ENCODE measurements around the gene STON1. TPM values are rescaled to one million over a fixed set of nuclear protein-coding genes. Genes with fewer than 3 reads are reported as not detected.

The STON1 gene
- total RNA-seq, 2 experiments from 2014 or later, result 0.74 to 0.95 TPM

GRCh38 chr2:48560546-48561209, 30.7 kb downstream of the STON1 start:
- ChIA-PET CTCF (no interaction called here), POLR2A (no interaction called here)
- Mint-ChIP-seq H3K9me3 (no peaks in the 10 kb centered on the region), H3K4me1 (ENCODE audit: low read depth) (no peaks in the 10 kb centered on the region), H3K27ac (no peak overlapping the region), H3K4me3 (no peak overlapping the region), H3K27me3 (no peaks in the 10 kb centered on the region), H3K36me3 (ENCODE audit: low read depth) (no peaks in the 10 kb centered on the region)
- no peak for TF ChIP-seq CTCF (IDR thresholded peaks at IDR 0.05)
- intact Hi-C loops (cut with micrococcal nuclease), result no loop called here
- DNase-seq (no peak), ATAC-seq (no peak)

DNA sequence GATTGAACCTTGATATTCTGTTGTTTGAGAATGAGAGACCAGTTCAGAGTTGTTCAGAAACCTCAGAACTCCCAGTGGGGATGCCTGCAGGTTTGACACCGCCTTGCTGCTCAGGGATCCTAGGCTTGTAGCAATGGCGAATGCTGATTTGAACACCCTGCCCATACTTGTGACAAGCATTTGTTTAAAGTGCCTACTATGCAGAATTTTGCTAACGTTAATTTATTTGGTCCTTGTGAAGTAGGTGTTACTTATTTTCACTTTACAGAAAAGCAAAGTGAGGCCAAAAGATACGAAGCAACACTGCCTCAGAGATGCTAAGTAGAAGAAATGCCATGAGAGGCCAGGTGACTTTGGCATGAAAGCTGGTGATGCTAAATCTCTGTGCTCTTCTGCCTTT, 32.3 kb downstream of the STON1 start:
- POLR2A ChIA-PET, result no interaction called here
- CTCF ChIA-PET, result no interaction called here
- H3K9me3 Mint-ChIP-seq, result no peaks in the 10 kb centered on the region
- no peak for TF ChIP-seq CTCF (IDR thresholded peaks at IDR 0.05)
- H3K4me1 Mint-ChIP-seq (ENCODE audit: low read depth), result no peaks in the 10 kb centered on the region
- ATAC-seq (no peak), DNase-seq (no peak)
- H3K27me3 Mint-ChIP-seq, result peaks cover 3% of the 10 kb centered on the region
- intact Hi-C loops (cut with micrococcal nuclease), result no loop called here
- no peak overlapping the region for H3K4me3 Mint-ChIP-seq
- H3K27ac Mint-ChIP-seq, result no peak overlapping the region
- H3K36me3 Mint-ChIP-seq (ENCODE audit: low read depth), result no peaks in the 10 kb centered on the region

GRCh38 chr2:48566592-48567310, 36.8 kb downstream of the STON1 start:
- intact Hi-C loops (cut with micrococcal nuclease), result no loop called here

DNA sequence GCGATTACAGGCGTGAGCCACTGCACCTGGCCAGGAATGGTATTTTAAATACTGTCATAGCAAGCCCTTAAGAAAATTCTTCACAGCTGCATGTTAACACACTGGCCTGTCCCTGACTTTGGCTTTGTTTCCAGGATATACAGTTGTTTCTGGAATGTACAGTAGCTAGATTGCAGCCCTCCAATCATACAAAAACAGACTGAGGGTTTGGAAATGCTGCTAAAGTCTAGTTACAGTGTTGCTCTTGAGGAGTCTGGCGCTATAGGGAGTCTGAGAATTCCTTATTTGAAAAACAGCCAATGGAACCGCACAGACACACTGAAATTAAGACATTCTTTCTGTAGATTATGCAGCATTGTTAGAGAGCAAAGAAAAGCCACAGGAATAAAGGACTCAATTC, 37.7 kb downstream of the STON1 start:
- CTCF ChIA-PET, result no interaction called here
- DNase-seq, result no peak
- peaks cover 3% of the 10 kb centered on the region for H3K4me1 Mint-ChIP-seq (ENCODE audit: low read depth)
- H3K4me3 Mint-ChIP-seq, result no peak overlapping the region
- POLR2A ChIA-PET, result no interaction called here
- TF ChIP-seq CTCF (IDR thresholded peaks at IDR 0.05), result no peak
- H3K36me3 Mint-ChIP-seq (ENCODE audit: low read depth), result no peaks in the 10 kb centered on the region
- intact Hi-C loops (cut with micrococcal nuclease), result no loop called here
- H3K27ac Mint-ChIP-seq, result no peak overlapping the region
- H3K27me3 Mint-ChIP-seq, result peaks cover 3% of the 10 kb centered on the region
- no peak for ATAC-seq
- H3K9me3 Mint-ChIP-seq, result no peaks in the 10 kb centered on the region

More at GRCh38 chr2:48566592-48567310, 36.8 kb downstream of the STON1 start:
- ATAC-seq, result no peak
- ChIA-PET CTCF (no interaction called here), POLR2A (no interaction called here)
- no peak for DNase-seq
- H3K27ac Mint-ChIP-seq, result no peak overlapping the region
- no peak overlapping the region for H3K4me3 Mint-ChIP-seq
- H3K4me1 Mint-ChIP-seq (ENCODE audit: low read depth), result peaks cover 3% of the 10 kb centered on the region
- no peaks in the 10 kb centered on the region for H3K36me3 Mint-ChIP-seq (ENCODE audit: low read depth)
- TF ChIP-seq CTCF (IDR thresholded peaks at IDR 0.05), result no peak
- no peaks in the 10 kb centered on the region for H3K9me3 Mint-ChIP-seq
- peaks cover 3% of the 10 kb centered on the region for H3K27me3 Mint-ChIP-seq

DNA sequence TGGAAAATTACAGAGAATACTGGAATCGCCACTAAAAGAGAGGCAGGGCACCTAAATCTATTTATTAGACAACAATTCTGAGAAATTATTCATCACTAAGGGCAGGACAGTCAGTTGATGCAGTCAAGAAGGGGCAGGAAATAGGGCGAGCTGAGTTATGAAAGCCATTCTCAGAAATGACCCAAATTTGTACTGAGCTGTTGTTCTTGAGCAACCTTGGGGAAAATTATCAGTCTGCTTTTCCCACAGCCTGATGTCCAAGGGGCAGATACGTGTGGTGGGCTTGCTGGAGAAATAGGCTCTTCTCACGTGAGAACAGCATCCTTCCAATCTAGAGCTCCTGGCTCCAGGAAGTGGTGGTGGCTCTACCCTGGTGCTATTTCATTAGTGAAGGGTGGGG, 38.6 kb downstream of the STON1 start:
- TF ChIP-seq CTCF (IDR thresholded peaks at IDR 0.05), result no peak
- no peaks in the 10 kb centered on the region for H3K9me3 Mint-ChIP-seq
- ATAC-seq (no peak), DNase-seq (no peak)
- no peaks in the 10 kb centered on the region for H3K36me3 Mint-ChIP-seq (ENCODE audit: low read depth)
- peaks cover 3% of the 10 kb centered on the region for H3K4me1 Mint-ChIP-seq (ENCODE audit: low read depth)
- intact Hi-C loops (cut with micrococcal nuclease), result no loop called here
- POLR2A ChIA-PET, result no interaction called here
- CTCF ChIA-PET, result interaction anchor here (1.3 kb wide), 1 partner anchor 18 kb away, joined by 3 read pairs; no protein-coding TSS in a partner anchor
- peaks cover 3% of the 10 kb centered on the region for H3K27me3 Mint-ChIP-seq
- H3K4me3 Mint-ChIP-seq, result no peak overlapping the region
- no peak overlapping the region for H3K27ac Mint-ChIP-seq

Data from activated CD8-positive, alpha-beta T cell treated with anti-CD3 and anti-CD28 coated beads for 36 hours (primary cell).